MM.1S (cell line): ENCODE results near the gene SYAP1.

Source experiments
- DNase-seq: peaks from one replicate; pipeline ENCODE4 v3.0.0-alpha.2; 2015
- H2AFZ ChIP-seq: fragments of 300-600 bp; sonication (generic); 2 replicates; pipeline ENCODE4 v1.6.0; 2016; ENCODE audit warnings: antibody characterized with exemption, low read length
- H3F3A ChIP-seq: fragments of 300-600 bp; sonication (generic); 2 replicates; pipeline ENCODE4 v1.6.1; 2016; ENCODE audit warnings: mild to moderate bottlenecking, antibody characterized with exemption, low read length, moderate library complexity, mixed read lengths; ENCODE audit not compliant: insufficient read depth
- H3K27ac ChIP-seq: fragments of 300-600 bp; sonication (generic); 2 replicates; pipeline ENCODE4 v1.5.1; 2016; ENCODE audit warnings: mild to moderate bottlenecking, low read length
- H3K27me3 ChIP-seq: fragments of 300-600 bp; sonication (generic); replicated peaks from 2 replicates; pipeline ENCODE4 v1.6.0; 2016; ENCODE audit warnings: low read length; ENCODE audit not compliant: insufficient read depth
- H3K36me3 ChIP-seq: fragments of 300-600 bp; sonication (generic); replicated peaks from 2 replicates; pipeline ENCODE4 v1.6.1; 2016; ENCODE audit warnings: mild to moderate bottlenecking, low read length, mixed read lengths; ENCODE audit not compliant: insufficient read depth
- H3K4me1 ChIP-seq: fragments of 300-600 bp; sonication (generic); 2 replicates; pipeline ENCODE4 v1.6.1; 2016; ENCODE audit warnings: low read length, mixed read lengths
- H3K4me2 ChIP-seq: fragments of 300-600 bp; sonication (generic); 2 replicates; pipeline ENCODE4 v1.6.0; 2016; ENCODE audit warnings: low read depth, low read length
- H3K4me3 ChIP-seq: fragments of 300-600 bp; sonication (generic); 2 replicates; pipeline ENCODE4 v1.5.1; 2016; ENCODE audit warnings: low read length, mixed read lengths
- H3K79me2 ChIP-seq: fragments of 300-600 bp; sonication (generic); 2 replicates; pipeline ENCODE4 v1.6.1; 2016; ENCODE audit warnings: mixed run types, low read length, mixed read lengths
- H3K9ac ChIP-seq: fragments of 300-600 bp; sonication (generic); 2 replicates; pipeline ENCODE4 v1.6.1; 2016; ENCODE audit warnings: low read length, mixed read lengths
- H3K9me2 ChIP-seq: fragments of 300-600 bp; sonication (generic); replicated peaks from 2 replicates; pipeline ENCODE4 v1.6.1; 2016; ENCODE audit warnings: mild to moderate bottlenecking, low read length, mixed read lengths; ENCODE audit not compliant: insufficient read depth
- H3K9me3 ChIP-seq: fragments of 300-600 bp; sonication (generic); replicated peaks from 2 replicates; pipeline ENCODE4 v1.6.1; 2016; ENCODE audit warnings: mild to moderate bottlenecking, low read length, mixed read lengths; ENCODE audit not compliant: insufficient read depth
- H4K20me1 ChIP-seq: fragments of 300-600 bp; sonication (generic); 2 replicates; pipeline ENCODE4 v1.6.1; 2016; ENCODE audit warnings: mild to moderate bottlenecking, low read length, moderate library complexity, mixed read lengths; ENCODE audit not compliant: insufficient read depth
- EZH2 ChIP-seq: fragments of 300-600 bp; sonication (generic); optimal IDR thresholded peaks from 2 replicates; pipeline ENCODE3; 2017; ENCODE audit warnings: low read depth, mild to moderate bottlenecking, antibody characterized with exemption, low read length, mixed read lengths
- EZH2phosphoT487 ChIP-seq: fragments of 300-600 bp; sonication (generic); IDR thresholded peaks from 2 replicates; pipeline ENCODE4 v1.6.1; 2018; ENCODE audit warnings: antibody characterized with exemption, low read length
- TF ChIP-seq, protein P1 (sequence below): fragments of 300-600 bp; sonication (generic); IDR thresholded peaks from 2 replicates; pipeline ENCODE4 v1.5.1; 2016; ENCODE audit warnings: antibody characterized with exemption, low read length, mixed read lengths

The SYAP1 gene

DNA sequence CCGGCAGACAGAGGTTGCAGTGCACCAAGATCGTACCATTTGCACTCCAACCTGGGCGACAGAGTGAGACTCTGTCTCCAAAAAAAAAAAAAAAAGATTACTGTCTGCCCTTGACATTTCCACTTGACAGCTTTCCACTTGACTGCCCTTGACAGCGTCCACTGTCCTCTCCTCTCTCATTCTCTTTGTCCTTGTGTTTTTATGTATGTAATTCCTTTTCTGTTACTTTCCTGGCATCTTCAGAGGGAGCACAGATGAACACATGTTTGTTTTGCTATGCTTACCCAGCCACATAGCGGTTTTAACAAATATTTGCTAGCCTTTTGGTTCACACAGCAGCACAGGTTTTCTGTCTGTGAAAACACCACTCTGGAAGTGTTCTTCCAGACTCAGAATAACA lies 26.2 kb downstream of the SYAP1 start:
- Histone ChIP-seq H3K9ac (no peak overlapping the region), H3F3A (no peaks in the 10 kb centered on the region), H3K4me2 (no peak overlapping the region), H3K27ac (no peak overlapping the region), H3K36me3 (no peaks in the 10 kb centered on the region), H4K20me1 (no peaks in the 10 kb centered on the region), H3K4me1 (no peaks in the 10 kb centered on the region), H3K9me2 (no peaks in the 10 kb centered on the region), H3K79me2 (no peaks in the 10 kb centered on the region), H3K4me3 (no peak overlapping the region), H3K27me3 (no peaks in the 10 kb centered on the region), H3K9me3 (no peaks in the 10 kb centered on the region), H2AFZ (no peak overlapping the region)
- DNase-seq, result no peak
- TF ChIP-seq, protein P1, sequence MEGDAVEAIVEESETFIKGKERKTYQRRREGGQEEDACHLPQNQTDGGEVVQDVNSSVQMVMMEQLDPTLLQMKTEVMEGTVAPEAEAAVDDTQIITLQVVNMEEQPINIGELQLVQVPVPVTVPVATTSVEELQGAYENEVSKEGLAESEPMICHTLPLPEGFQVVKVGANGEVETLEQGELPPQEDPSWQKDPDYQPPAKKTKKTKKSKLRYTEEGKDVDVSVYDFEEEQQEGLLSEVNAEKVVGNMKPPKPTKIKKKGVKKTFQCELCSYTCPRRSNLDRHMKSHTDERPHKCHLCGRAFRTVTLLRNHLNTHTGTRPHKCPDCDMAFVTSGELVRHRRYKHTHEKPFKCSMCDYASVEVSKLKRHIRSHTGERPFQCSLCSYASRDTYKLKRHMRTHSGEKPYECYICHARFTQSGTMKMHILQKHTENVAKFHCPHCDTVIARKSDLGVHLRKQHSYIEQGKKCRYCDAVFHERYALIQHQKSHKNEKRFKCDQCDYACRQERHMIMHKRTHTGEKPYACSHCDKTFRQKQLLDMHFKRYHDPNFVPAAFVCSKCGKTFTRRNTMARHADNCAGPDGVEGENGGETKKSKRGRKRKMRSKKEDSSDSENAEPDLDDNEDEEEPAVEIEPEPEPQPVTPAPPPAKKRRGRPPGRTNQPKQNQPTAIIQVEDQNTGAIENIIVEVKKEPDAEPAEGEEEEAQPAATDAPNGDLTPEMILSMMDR, result no peak
- TF ChIP-seq EZH2phosphoT487, result no peak
- TF ChIP-seq EZH2, result no peak

DNA sequence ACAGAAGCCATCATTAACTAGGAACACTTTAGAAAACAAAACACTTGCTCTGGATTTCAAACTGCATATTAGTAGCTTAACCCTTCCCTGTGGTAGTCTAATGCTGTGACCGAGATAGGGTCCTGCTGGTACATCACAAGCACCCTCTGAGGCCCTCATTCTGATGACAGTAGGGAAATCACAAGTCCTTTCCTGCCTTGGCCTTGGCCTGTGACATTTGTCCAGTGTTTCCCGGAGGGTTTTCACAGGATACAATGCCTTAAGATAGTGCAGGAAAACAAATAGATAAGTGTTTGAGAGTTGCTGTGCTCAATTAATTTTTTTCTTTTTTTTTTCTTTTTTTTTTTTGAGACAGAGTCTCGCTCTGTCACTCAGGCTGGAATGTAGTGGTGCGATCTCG lies 29.0 kb downstream of the SYAP1 start:
- no peaks in the 10 kb centered on the region for H3K27me3 ChIP-seq
- no peak overlapping the region for H3K9ac ChIP-seq
- no peak overlapping the region for H3K4me2 ChIP-seq
- H3K36me3 ChIP-seq, result no peaks in the 10 kb centered on the region
- no peaks in the 10 kb centered on the region for H3K9me3 ChIP-seq
- no peak overlapping the region for H2AFZ ChIP-seq
- DNase-seq, result no peak
- no peaks in the 10 kb centered on the region for H3F3A ChIP-seq
- H3K9me2 ChIP-seq, result no peaks in the 10 kb centered on the region
- no peaks in the 10 kb centered on the region for H3K4me1 ChIP-seq
- TF ChIP-seq EZH2 (no peak), EZH2phosphoT487 (no peak)
- TF ChIP-seq, protein P1, result no peak
- H3K4me3 ChIP-seq, result no peak overlapping the region
- H3K79me2 ChIP-seq, result no peaks in the 10 kb centered on the region
- no peaks in the 10 kb centered on the region for H4K20me1 ChIP-seq
- H3K27ac ChIP-seq, result no peak overlapping the region

DNA sequence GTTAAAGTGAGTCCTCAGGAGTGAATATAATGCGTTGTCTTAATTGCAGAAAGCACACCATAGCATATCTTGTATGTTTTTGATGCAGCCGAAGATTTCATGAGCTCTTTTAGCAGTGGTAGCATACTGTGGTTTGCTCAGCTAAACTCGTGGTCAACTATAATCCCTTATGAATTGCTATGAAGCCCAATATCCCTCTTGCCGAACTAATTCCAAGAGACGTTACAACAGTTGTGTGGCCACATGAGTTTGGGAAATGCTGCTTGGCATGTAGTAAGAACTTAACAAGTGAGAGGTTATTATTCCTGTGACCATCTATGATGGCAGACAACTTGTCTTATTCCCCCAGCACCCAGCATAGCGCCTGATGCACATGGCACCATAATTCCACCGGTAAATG lies 30.7 kb downstream of the SYAP1 start:
- Histone ChIP-seq H3K9ac (no peak overlapping the region), H3K4me2 (no peak overlapping the region), H3K27me3 (no peaks in the 10 kb centered on the region), H3K27ac (no peak overlapping the region), H3K4me1 (no peaks in the 10 kb centered on the region), H3F3A (no peaks in the 10 kb centered on the region), H3K36me3 (no peaks in the 10 kb centered on the region), H3K9me2 (no peaks in the 10 kb centered on the region), H3K79me2 (no peaks in the 10 kb centered on the region), H3K4me3 (no peak overlapping the region), H2AFZ (no peak overlapping the region), H4K20me1 (no peaks in the 10 kb centered on the region), H3K9me3 (no peaks in the 10 kb centered on the region)
- TF ChIP-seq EZH2phosphoT487, result no peak
- TF ChIP-seq, protein P1, result no peak
- no peak for TF ChIP-seq EZH2
- DNase-seq, result no peak
